OCI-LY1 (cell line): ENCODE measurements around the gene NHERF2.
A peak's percentile ranks its signal among the peaks of the same experiment; 100 is the strongest.

Source experiments
- H2AFZ ChIP-seq: fragments of 200-600 bp; sonication (generic), shearing (Covaris generic); 2 replicates; pipeline ENCODE4 v1.6.0; 2014; ENCODE audit warnings: antibody characterized with exemption, mild to moderate bottlenecking, low read length
- H3F3A ChIP-seq: fragments of 200-600 bp; sonication (generic), shearing (Covaris generic); 2 replicates; pipeline ENCODE4 v1.6.0; 2014; ENCODE audit warnings: mild to moderate bottlenecking, antibody characterized with exemption, low read length, moderate library complexity; ENCODE audit not compliant: insufficient read depth
- H3K27ac ChIP-seq: fragments of 200-600 bp; sonication (generic); 2 replicates; pipeline ENCODE4 v1.5.1; 2014; ENCODE audit warnings: low read length, mixed run types, mild to moderate bottlenecking, low read depth; ENCODE audit not compliant: poor library complexity, severe bottlenecking
- H3K27me3 ChIP-seq: fragments of 200-600 bp; sonication (generic); 2 replicates; pipeline ENCODE4 v1.6.0; 2014; ENCODE audit warnings: antibody characterized with exemption, mild to moderate bottlenecking, low read length, moderate library complexity; ENCODE audit not compliant: insufficient read depth
- H3K36me3 ChIP-seq: fragments of 200-600 bp; sonication (generic); 2 replicates; pipeline ENCODE4 v1.6.1; 2014; ENCODE audit warnings: mild to moderate bottlenecking, antibody characterized with exemption, low read length, moderate library complexity, mixed read lengths; ENCODE audit not compliant: insufficient read depth
- H3K4me1 ChIP-seq: fragments of 200-600 bp; sonication (generic); 2 replicates; pipeline ENCODE4 v1.5.1; 2014; ENCODE audit warnings: mild to moderate bottlenecking, low read length, moderate library complexity; ENCODE audit not compliant: insufficient read depth, severe bottlenecking
- H3K4me2 ChIP-seq: fragments of 200-600 bp; sonication (generic), shearing (Covaris generic); 2 replicates; pipeline ENCODE4 v1.6.1; 2014; ENCODE audit warnings: low read length
- H3K4me3 ChIP-seq: fragments of 200-600 bp; sonication (generic); 2 replicates; pipeline ENCODE4 v1.5.1; 2014; ENCODE audit warnings: low read length, low read depth, mild to moderate bottlenecking, mixed read lengths; ENCODE audit not compliant: poor library complexity, severe bottlenecking
- H3K79me2 ChIP-seq: fragments of 200-600 bp; shearing (Covaris generic); 2 replicates; pipeline ENCODE4 v1.6.1; 2016; ENCODE audit warnings: mixed run types, low read length, mixed read lengths; ENCODE audit not compliant: insufficient read depth
- H3K9ac ChIP-seq: fragments of 200-600 bp; sonication (generic), shearing (Covaris generic); 2 replicates; pipeline ENCODE4 v1.6.1; 2014; ENCODE audit warnings: mild to moderate bottlenecking, low read length, mixed read lengths
- H3K9me2 ChIP-seq: fragments of 200-600 bp; sonication (generic), shearing (Covaris generic); 2 replicates; pipeline ENCODE4 v1.6.1; 2014; ENCODE audit warnings: low read depth, mild to moderate bottlenecking, low read length, mixed read lengths
- H3K9me3 ChIP-seq: fragments of 200-600 bp; shearing (Covaris generic); 2 replicates; pipeline ENCODE4 v1.6.1; 2014; ENCODE audit warnings: low read length, mixed read lengths
- H4K20me1 ChIP-seq: fragments of 200-600 bp; sonication (generic), shearing (Covaris generic); 2 replicates; pipeline ENCODE4 v1.6.0; 2016; ENCODE audit warnings: mild to moderate bottlenecking, low read length; ENCODE audit not compliant: insufficient read depth
- EZH2 ChIP-seq: fragments of 200-600 bp; sonication (generic), shearing (Covaris generic); IDR thresholded peaks from 2 replicates; pipeline ENCODE4 v1.8.0; 2017; ENCODE audit warnings: borderline replicate concordance, mixed run types, mild to moderate bottlenecking, antibody characterized with exemption, low read length, moderate library complexity, mixed read lengths
- TF ChIP-seq, protein P1 (sequence below): fragments of 200-600 bp; sonication (generic), shearing (Covaris generic); IDR thresholded peaks from 2 replicates; pipeline ENCODE4 v1.5.1; 2017; ENCODE audit warnings: mild to moderate bottlenecking, antibody characterized with exemption, low read length, moderate library complexity, mixed read lengths

The NHERF2 gene

DNA sequence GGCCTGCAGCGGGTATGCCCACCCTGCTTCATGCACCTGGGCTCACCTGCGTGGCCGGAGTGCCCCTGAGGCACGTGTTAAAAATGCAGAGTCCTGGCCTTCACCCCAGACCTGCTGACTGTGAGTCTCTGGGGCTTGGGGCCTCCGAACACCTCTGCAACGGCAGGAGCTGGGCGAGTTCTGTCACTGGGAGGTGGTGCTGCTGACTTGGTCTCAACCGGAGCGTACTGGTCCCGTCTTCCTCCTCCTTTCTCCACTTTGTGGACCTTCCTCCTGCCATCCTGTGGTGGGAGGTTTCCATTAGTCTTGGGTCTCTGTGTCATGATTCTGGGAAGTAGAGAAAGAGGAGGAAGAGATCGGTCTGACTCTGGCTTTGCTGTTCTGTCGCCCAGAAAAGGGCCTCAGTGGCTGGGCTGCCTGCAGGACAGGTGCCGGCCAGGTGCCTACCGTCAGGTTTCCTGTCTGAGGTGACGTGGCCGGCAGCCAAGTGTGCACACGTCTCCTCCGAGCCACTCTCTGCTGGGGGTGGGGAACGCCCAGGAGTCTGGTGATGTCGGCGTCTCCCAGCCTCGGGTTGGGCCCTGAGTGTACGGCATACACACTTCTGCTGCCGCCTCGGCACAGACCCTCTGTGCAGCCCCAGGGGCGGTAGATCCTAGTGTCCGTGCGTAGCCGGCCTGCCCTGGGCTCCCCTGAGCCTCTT, 28.0 kb downstream of the NHERF2 start:
- Histone ChIP-seq H3K36me3 (peaks cover 34% of the 10 kb centered on the region; the same call in 1 of the 2 replicates), H3K4me3 (no peak overlapping the region), H3K27me3 (no peaks in the 10 kb centered on the region), H2AFZ (no peak overlapping the region), H3F3A (no peaks in the 10 kb centered on the region), H3K27ac (peak overlapping the region; percentile 41), H3K9me3 (no peaks in the 10 kb centered on the region), H3K9me2 (no peaks in the 10 kb centered on the region), H3K4me1 (peaks cover 26% of the 10 kb centered on the region), H3K79me2 (no peaks in the 10 kb centered on the region), H3K4me2 (no peak overlapping the region), H4K20me1 (no peaks in the 10 kb centered on the region), H3K9ac (no peak overlapping the region)
- TF ChIP-seq EZH2 = no peak
- TF ChIP-seq, protein P1, sequence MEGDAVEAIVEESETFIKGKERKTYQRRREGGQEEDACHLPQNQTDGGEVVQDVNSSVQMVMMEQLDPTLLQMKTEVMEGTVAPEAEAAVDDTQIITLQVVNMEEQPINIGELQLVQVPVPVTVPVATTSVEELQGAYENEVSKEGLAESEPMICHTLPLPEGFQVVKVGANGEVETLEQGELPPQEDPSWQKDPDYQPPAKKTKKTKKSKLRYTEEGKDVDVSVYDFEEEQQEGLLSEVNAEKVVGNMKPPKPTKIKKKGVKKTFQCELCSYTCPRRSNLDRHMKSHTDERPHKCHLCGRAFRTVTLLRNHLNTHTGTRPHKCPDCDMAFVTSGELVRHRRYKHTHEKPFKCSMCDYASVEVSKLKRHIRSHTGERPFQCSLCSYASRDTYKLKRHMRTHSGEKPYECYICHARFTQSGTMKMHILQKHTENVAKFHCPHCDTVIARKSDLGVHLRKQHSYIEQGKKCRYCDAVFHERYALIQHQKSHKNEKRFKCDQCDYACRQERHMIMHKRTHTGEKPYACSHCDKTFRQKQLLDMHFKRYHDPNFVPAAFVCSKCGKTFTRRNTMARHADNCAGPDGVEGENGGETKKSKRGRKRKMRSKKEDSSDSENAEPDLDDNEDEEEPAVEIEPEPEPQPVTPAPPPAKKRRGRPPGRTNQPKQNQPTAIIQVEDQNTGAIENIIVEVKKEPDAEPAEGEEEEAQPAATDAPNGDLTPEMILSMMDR = no peak

DNA sequence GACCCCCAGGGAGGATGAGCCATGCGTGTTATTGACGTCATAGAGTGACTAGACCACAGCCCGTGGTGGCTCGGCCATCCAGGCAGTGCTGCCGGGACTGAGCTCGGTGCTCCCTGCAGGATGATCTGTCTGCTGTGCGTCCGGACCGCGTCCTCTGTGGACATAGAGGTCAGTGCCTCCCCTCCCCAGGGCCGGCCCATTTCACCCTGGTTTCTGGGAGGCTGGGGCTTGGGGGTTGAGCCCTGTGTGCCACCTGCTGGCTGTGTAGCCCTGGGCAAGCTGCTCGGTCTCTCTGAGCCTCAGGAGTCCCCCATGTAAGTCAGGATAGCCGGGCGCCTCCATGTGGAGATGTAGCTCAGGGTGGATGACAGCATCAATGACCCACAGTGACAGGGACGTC, 29.4 kb downstream of the NHERF2 start:
- Histone ChIP-seq H3K4me1 (peaks cover 26% of the 10 kb centered on the region), H3F3A (no peaks in the 10 kb centered on the region), H3K4me2 (no peak overlapping the region), H3K27ac (no peak overlapping the region), H3K27me3 (no peaks in the 10 kb centered on the region), H3K36me3 (peaks cover 34% of the 10 kb centered on the region), H3K9me2 (no peaks in the 10 kb centered on the region), H3K9ac (no peak overlapping the region), H3K9me3 (no peaks in the 10 kb centered on the region), H3K79me2 (no peaks in the 10 kb centered on the region), H2AFZ (no peak overlapping the region), H3K4me3 (no peak overlapping the region), H4K20me1 (no peaks in the 10 kb centered on the region)
- TF ChIP-seq, protein P1 = peak; percentile 43; the same call in 1 of the 2 replicates
- no peak for TF ChIP-seq EZH2

DNA sequence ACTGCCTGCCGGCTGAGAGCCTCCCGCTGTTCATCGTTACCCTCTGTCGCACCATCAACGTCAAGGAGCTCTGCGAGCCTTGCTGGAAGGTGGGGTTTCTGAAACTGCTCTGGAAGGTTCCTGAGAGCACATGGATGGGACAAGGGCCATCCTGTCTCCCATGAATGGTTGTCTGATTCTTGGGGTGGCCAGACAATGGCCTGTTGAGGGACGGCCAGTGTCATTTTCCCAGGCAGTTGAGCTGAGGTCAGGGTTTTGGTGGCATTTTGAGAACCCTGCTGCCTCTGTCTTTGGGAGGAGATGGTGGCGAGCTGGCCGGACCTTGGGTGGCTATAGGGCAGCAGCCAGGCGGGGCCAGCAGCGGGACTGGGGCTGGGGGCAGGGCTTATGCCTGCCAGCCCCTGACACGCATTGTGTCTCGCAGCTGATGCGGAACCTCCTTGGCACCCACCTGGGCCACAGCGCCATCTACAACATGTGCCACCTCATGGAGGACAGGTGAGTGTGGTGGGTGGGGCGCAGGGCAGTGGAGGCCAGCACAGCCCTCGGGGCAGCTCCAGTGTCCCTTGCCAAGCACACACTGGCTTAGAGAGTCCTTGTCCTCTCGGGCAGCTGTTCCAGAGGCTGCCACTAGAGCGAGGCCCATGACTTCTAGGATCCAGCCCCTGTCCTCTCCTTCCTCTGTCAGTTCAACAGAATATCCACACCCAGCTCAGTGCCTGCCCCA, 30.1 kb downstream of the NHERF2 start:
- Histone ChIP-seq H3K27me3 (no peaks in the 10 kb centered on the region), H3K9me2 (no peaks in the 10 kb centered on the region), H2AFZ (no peak overlapping the region), H3K9ac (no peak overlapping the region), H3K4me3 (no peak overlapping the region), H3K4me2 (no peak overlapping the region), H3K36me3 (peaks cover 30% of the 10 kb centered on the region), H4K20me1 (no peaks in the 10 kb centered on the region), H3K4me1 (peaks cover 26% of the 10 kb centered on the region), H3K9me3 (no peaks in the 10 kb centered on the region), H3F3A (no peaks in the 10 kb centered on the region), H3K27ac (no peak overlapping the region), H3K79me2 (no peaks in the 10 kb centered on the region)
- no peak for TF ChIP-seq EZH2
- TF ChIP-seq, protein P1 = no peak
